Measurements from ENCODE around the gene TASOR2. TPM values are rescaled to one million over a fixed set of nuclear protein-coding genes. Genes with fewer than 3 reads are reported as not detected.

TASOR2 gene
- total and polyA plus RNA-seq, 2 donors from 2014 or later: 3.9 to 58.8 TPM

GRCh38 chr10:5668429-5668828 lies 16.2 kb upstream of the TASOR2 start:
- no peaks in the 10 kb centered on the region for H3K9me3 ChIP-seq (ENCODE audit: control insufficient read depth in 2 of 3, insufficient read depth in 1 of 3, low read length in 3 of 3)
- no peak for TF ChIP-seq CTCF (IDR thresholded peaks at IDR 0.05; ENCODE audit: borderline replicate concordance, extremely low read depth, insufficient read depth)
- FAIRE-seq: no peak
- H3K27ac ChIP-seq (ENCODE audit: low read depth in 2 of 2, low read length in 2 of 2): no peak overlapping the region
- H3K4me3 ChIP-seq (ENCODE audit: low read length in 3 of 3): no peak overlapping the region
- H3K4me1 ChIP-seq (ENCODE audit: control insufficient read depth in 2 of 3, insufficient read depth in 2 of 3, low read depth in 1 of 3, low read length in 3 of 3): peaks cover 0 to 13% (median 6%) of the 10 kb centered on the region in 3 donors
- DNase-seq: no peak
- H3K36me3 ChIP-seq (ENCODE audit: control insufficient read depth in 2 of 3, insufficient read depth in 3 of 3, low read length in 3 of 3): no peaks in the 10 kb centered on the region
- intact Hi-C loops (cut with DNase I): no loop called here
- no peak overlapping the region for H3K9ac ChIP-seq (ENCODE audit: low read length in 3 of 3)
- H3K27me3 ChIP-seq (ENCODE audit: control insufficient read depth, insufficient read depth, low read length): no peaks in the 10 kb centered on the region

GRCh38 chr10:5669604-5670003 lies 15.0 kb upstream of the TASOR2 start:
- Histone ChIP-seq H3K27ac (ENCODE audit: low read depth in 2 of 2, low read length in 2 of 2) (no peak overlapping the region), H3K4me3 (ENCODE audit: low read length in 3 of 3) (no peak overlapping the region), H3K27me3 (ENCODE audit: control insufficient read depth, insufficient read depth, low read length) (no peaks in the 10 kb centered on the region), H3K9me3 (ENCODE audit: control insufficient read depth in 2 of 3, insufficient read depth in 1 of 3, low read length in 3 of 3) (no peaks in the 10 kb centered on the region), H3K36me3 (ENCODE audit: control insufficient read depth in 2 of 3, insufficient read depth in 3 of 3, low read length in 3 of 3) (no peaks in the 10 kb centered on the region), H3K4me1 (ENCODE audit: control insufficient read depth in 2 of 3, insufficient read depth in 2 of 3, low read depth in 1 of 3, low read length in 3 of 3) (peaks cover 0 to 9% (median 6%) of the 10 kb centered on the region in 3 donors), H3K9ac (ENCODE audit: low read length in 3 of 3) (no peak overlapping the region)
- no peak for FAIRE-seq
- intact Hi-C loops (cut with DNase I): no loop called here
- no peak for TF ChIP-seq CTCF (IDR thresholded peaks at IDR 0.05; ENCODE audit: borderline replicate concordance, extremely low read depth, insufficient read depth)
- DNase-seq: no peak

- TF ChIP-seq CTCF (IDR thresholded peaks at IDR 0.05; ENCODE audit: borderline replicate concordance, extremely low read depth, insufficient read depth): no peak
- FAIRE-seq (no peak), DNase-seq (no peak)
- intact Hi-C loops (cut with DNase I): no loop called here
- H3K9me3 ChIP-seq (ENCODE audit: control insufficient read depth in 2 of 3, insufficient read depth in 1 of 3, low read length in 3 of 3): no peaks in the 10 kb centered on the region
- H3K4me3 ChIP-seq (ENCODE audit: low read length in 3 of 3): no peak overlapping the region
- H3K9ac ChIP-seq (ENCODE audit: low read length in 3 of 3): no peak overlapping the region
- no peaks in the 10 kb centered on the region for H3K27me3 ChIP-seq (ENCODE audit: control insufficient read depth, insufficient read depth, low read length)
- H3K27ac ChIP-seq (ENCODE audit: low read depth in 2 of 2, low read length in 2 of 2): no peak overlapping the region
- H3K4me1 ChIP-seq (ENCODE audit: control insufficient read depth in 2 of 3, insufficient read depth in 2 of 3, low read depth in 1 of 3, low read length in 3 of 3): peaks cover 0 to 6% (median 5%) of the 10 kb centered on the region in 3 donors
- no peaks in the 10 kb centered on the region for H3K36me3 ChIP-seq (ENCODE audit: control insufficient read depth in 2 of 3, insufficient read depth in 3 of 3, low read length in 3 of 3)
Measured at GRCh38 chr10:5670662-5671375, 13.8 kb upstream of the TASOR2 start.

Data from kidney (tissue), 14 donors.